Osteocyte (in vitro differentiated cells): ENCODE measurements around the gene DXO. TPM values are rescaled to one million over a fixed set of nuclear protein-coding genes. Genes with fewer than 3 reads are reported as not detected.

ENCODE experiments used
- DNase-seq: peaks from one replicate; pipeline ENCODE4 v3.0.0; 2021; ENCODE audit warnings: mixed read lengths; ENCODE audit not compliant: unreplicated experiment; ENCODE audit errors: extremely low spot score
- H3K27ac Mint-ChIP-seq: one replicate; pipeline ENCODE4 v1.8.0; 2021; ENCODE audit warnings: mild to moderate bottlenecking, mixed read lengths; ENCODE audit not compliant: unreplicated experiment
- H3K27me3 Mint-ChIP-seq: one replicate; pipeline ENCODE4 v1.8.0; 2021; ENCODE audit warnings: mixed read lengths; ENCODE audit not compliant: unreplicated experiment
- H3K36me3 Mint-ChIP-seq: one replicate; pipeline ENCODE4 v1.8.0; 2021; ENCODE audit warnings: mixed read lengths; ENCODE audit not compliant: unreplicated experiment
- H3K4me1 Mint-ChIP-seq: one replicate; pipeline ENCODE4 v1.8.0; 2021; ENCODE audit warnings: mixed read lengths; ENCODE audit not compliant: unreplicated experiment
- H3K4me3 Mint-ChIP-seq: one replicate; pipeline ENCODE4 v1.8.0; 2021; ENCODE audit warnings: mild to moderate bottlenecking, moderate library complexity, mixed read lengths; ENCODE audit not compliant: unreplicated experiment
- H3K9me3 Mint-ChIP-seq: one replicate; pipeline ENCODE4 v1.8.0; 2021; ENCODE audit warnings: mixed read lengths; ENCODE audit not compliant: unreplicated experiment
- total RNA-seq: library from RNA; stranded (reverse); gene quantifications from 2 replicates; pipeline ENCODE4 v1.2.1, GENCODE V29; 2021
- TF ChIP-seq, protein P1 (sequence below): fragments of 200-600 bp; sonication (generic); IDR thresholded peaks from 2 replicates; pipeline ENCODE4 v1.5.0; 2021; ENCODE audit warnings: antibody characterized with exemption, mild to moderate bottlenecking, moderate library complexity

The DXO gene
- total RNA-seq, 1 donor from 2014 or later: 30.8 TPM

DNA sequence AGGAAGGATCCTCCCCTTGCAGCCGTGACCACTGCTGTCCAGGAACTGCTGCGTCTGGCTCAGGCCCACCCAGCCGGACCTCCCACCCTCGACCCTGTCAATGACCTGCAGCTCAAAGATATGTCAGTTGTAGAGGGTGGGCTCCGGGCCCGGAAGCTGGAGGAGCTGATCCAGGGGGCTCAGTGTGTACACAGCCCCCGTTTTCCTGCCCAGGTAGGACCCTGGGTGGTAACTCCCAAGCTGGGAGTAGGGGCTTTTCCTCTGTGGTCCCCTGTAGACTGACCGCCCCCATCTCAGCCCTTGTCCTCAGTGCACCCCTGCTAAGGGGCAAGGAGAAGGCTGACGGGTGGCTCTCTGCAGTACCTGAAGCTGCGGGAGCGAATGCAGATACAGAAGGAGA, 3.6 kb downstream of the DXO start:
- no peak overlapping the region for H3K4me3 Mint-ChIP-seq
- H3K27ac Mint-ChIP-seq: no peak overlapping the region
- DNase-seq: no peak
- H3K9me3 Mint-ChIP-seq: no peaks in the 10 kb centered on the region
- H3K27me3 Mint-ChIP-seq: no peaks in the 10 kb centered on the region
- peaks cover 28% of the 10 kb centered on the region for H3K4me1 Mint-ChIP-seq
- TF ChIP-seq, protein P1, sequence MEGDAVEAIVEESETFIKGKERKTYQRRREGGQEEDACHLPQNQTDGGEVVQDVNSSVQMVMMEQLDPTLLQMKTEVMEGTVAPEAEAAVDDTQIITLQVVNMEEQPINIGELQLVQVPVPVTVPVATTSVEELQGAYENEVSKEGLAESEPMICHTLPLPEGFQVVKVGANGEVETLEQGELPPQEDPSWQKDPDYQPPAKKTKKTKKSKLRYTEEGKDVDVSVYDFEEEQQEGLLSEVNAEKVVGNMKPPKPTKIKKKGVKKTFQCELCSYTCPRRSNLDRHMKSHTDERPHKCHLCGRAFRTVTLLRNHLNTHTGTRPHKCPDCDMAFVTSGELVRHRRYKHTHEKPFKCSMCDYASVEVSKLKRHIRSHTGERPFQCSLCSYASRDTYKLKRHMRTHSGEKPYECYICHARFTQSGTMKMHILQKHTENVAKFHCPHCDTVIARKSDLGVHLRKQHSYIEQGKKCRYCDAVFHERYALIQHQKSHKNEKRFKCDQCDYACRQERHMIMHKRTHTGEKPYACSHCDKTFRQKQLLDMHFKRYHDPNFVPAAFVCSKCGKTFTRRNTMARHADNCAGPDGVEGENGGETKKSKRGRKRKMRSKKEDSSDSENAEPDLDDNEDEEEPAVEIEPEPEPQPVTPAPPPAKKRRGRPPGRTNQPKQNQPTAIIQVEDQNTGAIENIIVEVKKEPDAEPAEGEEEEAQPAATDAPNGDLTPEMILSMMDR: no peak
- H3K36me3 Mint-ChIP-seq: peaks cover 28% of the 10 kb centered on the region

DNA sequence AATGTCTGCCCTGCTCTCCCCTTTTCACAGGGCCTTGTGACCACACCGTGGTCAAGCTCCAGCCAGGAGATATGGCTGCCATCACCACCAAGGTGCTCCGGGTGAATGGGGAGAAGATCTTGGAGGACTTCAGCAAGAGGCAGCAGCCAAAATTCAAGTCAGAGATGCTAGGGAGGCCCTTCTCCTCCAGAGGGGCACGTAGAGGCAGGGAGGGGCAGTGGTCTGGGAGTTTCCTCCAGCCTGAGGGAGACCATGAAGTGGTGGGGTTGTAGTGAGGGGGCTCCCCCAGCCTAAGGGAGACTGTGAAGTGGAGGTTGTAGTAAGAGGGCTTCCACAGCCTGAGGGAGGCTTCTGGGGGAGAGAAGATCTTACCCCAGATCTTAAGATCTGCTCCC, 4.0 kb downstream of the DXO start:
- Mint-ChIP-seq H3K27me3 (no peaks in the 10 kb centered on the region), H3K36me3 (peaks cover 31% of the 10 kb centered on the region), H3K4me1 (peaks cover 24% of the 10 kb centered on the region), H3K9me3 (no peaks in the 10 kb centered on the region), H3K4me3 (no peak overlapping the region), H3K27ac (no peak overlapping the region)
- no peak for DNase-seq
- TF ChIP-seq, protein P1: no peak

GRCh38 chr6:31966997-31967925, 4.7 kb downstream of the DXO start:
- Mint-ChIP-seq H3K4me1 (peaks cover 19% of the 10 kb centered on the region), H3K4me3 (no peak overlapping the region), H3K27ac (no peak overlapping the region), H3K36me3 (peaks cover 37% of the 10 kb centered on the region), H3K9me3 (no peaks in the 10 kb centered on the region), H3K27me3 (no peaks in the 10 kb centered on the region)
- TF ChIP-seq, protein P1: no peak
- DNase-seq: no peak

- Mint-ChIP-seq H3K27ac (no peak overlapping the region), H3K4me1 (peaks cover 19% of the 10 kb centered on the region), H3K36me3 (peaks cover 44% of the 10 kb centered on the region), H3K9me3 (no peaks in the 10 kb centered on the region), H3K4me3 (no peak overlapping the region), H3K27me3 (no peaks in the 10 kb centered on the region)
- DNase-seq: no peak
- TF ChIP-seq, protein P1: no peak
Observed at GRCh38 chr6:31966506-31966905, 5.4 kb downstream of the DXO start.

DNA sequence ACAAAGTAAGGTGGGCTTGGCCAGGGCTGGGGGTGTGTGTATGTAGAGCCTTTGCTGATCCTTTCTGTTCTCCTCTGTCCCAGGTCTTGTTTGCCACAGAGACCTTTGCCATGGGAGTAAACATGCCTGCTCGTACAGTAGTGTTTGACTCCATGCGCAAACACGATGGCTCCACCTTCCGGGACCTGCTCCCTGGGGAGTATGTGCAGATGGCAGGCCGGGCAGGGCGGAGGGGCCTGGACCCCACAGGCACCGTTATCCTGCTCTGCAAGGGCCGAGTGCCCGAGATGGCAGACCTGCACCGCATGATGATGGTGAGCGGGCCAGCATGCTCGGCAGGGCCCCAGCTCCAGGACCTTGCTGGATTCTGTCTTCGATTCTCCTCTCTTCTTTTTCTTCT, 6.2 kb downstream of the DXO start:
- Mint-ChIP-seq H3K27me3 (no peaks in the 10 kb centered on the region), H3K27ac (no peak overlapping the region), H3K9me3 (no peaks in the 10 kb centered on the region), H3K4me3 (no peak overlapping the region), H3K4me1 (peaks cover 11% of the 10 kb centered on the region), H3K36me3 (peaks cover 49% of the 10 kb centered on the region)
- TF ChIP-seq, protein P1: no peak
- DNase-seq: no peak
